Kidney (tissue), 14 donors: ENCODE data around the gene ARL14EP. TPM values are rescaled to one million over a fixed set of nuclear protein-coding genes. Genes with fewer than 3 reads are reported as not detected.

Experiments used
- DNase-seq, 5 donors: peaks; one replicate each; pipeline ENCODE4 v3.0.0-alpha.2; 2013 to 2020
- FAIRE-seq: peaks from 2 replicates; lab custom pipeline; 2012; peaks lifted over from hg19 to GRCh38; lab: Jason Lieb, UNC
- H3K27ac ChIP-seq, 2 donors: one replicate each; pipeline ENCODE4 v1.7.0; 2013; ENCODE audit warnings: low read depth in 2 of 2, low read length in 2 of 2, inconsistent platforms in 1 of 2
- H3K27me3 ChIP-seq: one replicate; pipeline ENCODE4 v1.7.1; 2013; ENCODE audit warnings: low read length, inconsistent platforms; ENCODE audit not compliant: control insufficient read depth, insufficient read depth
- H3K36me3 ChIP-seq, 3 donors: one replicate each; pipeline versions ENCODE4 v1.7.0 to v1.7.1; 2013; ENCODE audit warnings: low read length in 3 of 3, control low read depth in 1 of 3, inconsistent platforms in 1 of 3; ENCODE audit not compliant: insufficient read depth in 3 of 3, control insufficient read depth in 2 of 3
- H3K4me1 ChIP-seq, 3 donors: one replicate each; pipeline versions ENCODE4 v1.7.0 to v1.7.1; 2013; ENCODE audit warnings: low read length in 3 of 3, inconsistent platforms in 1 of 3, low read depth in 1 of 3; ENCODE audit not compliant: control insufficient read depth in 2 of 3, insufficient read depth in 2 of 3
- H3K4me3 ChIP-seq, 3 donors: one replicate each; pipeline versions ENCODE4 v1.7.0 to v1.8.1; 2013; ENCODE audit warnings: low read length in 3 of 3, control low read depth in 1 of 3, inconsistent platforms in 1 of 3
- H3K9ac ChIP-seq, 3 donors: one replicate each; pipeline versions ENCODE4 v1.7.0 to v1.7.1; 2013; ENCODE audit warnings: low read length in 3 of 3, control low read depth in 1 of 3, inconsistent platforms in 1 of 3
- H3K9me3 ChIP-seq, 3 donors: one replicate each; pipeline versions ENCODE4 v1.7.0 to v1.7.1; 2013; ENCODE audit warnings: low read length in 3 of 3, control low read depth in 1 of 3, inconsistent platforms in 1 of 3; ENCODE audit not compliant: control insufficient read depth in 2 of 3, insufficient read depth in 1 of 3
- intact Hi-C: fragments of 100-400 bp; cut with DNase I; formaldehyde crosslinking; loops from one replicate; pipeline ENCODE4 v1.11.1; 2022
- polyA plus RNA-seq: library from polyadenylated mRNA; stranded (reverse); fragments of 350-450 nt; fragmentation: Illumina TruSeq; extraction: RNeasy Lipid Tissue Mini Kit (QIAGEN cat#74804); gene quantifications from one replicate; pipeline ENCODE4 v1.2.3, GENCODE V29; 2014; ENCODE audit warnings: low read depth, low replicate concordance; ENCODE audit not compliant: insufficient read depth
- total RNA-seq: library from RNA; stranded (reverse); fragmentation: NEBNext Ultra II Directional; extraction: Animal tissue kit (Norgen Biotek cat#: 25700); gene quantifications from one replicate; pipeline ENCODE4 v1.2.1, GENCODE V29; 2021
- TF ChIP-seq, protein P1 (sequence below): IDR thresholded peaks from 3 replicates; pipeline ENCODE4 v1.5.1; 2012; ENCODE audit warnings: mild to moderate bottlenecking, moderate library complexity, borderline replicate concordance; ENCODE audit not compliant: insufficient read depth; ENCODE audit errors: extremely low read depth
- donor health status: control.
- donor health status: control.
- donor health status: control.
- donor health status: control.
- donor health status: control.
- donor health status: DM: yes; HTN: yes; CAD: no.
- donor health status: Normal renal cell carcinoma (clear cell type).

ARL14EP gene
- total and polyA plus RNA-seq, 2 donors from 2014 or later = 16.3 to 29.6 TPM

DNA sequence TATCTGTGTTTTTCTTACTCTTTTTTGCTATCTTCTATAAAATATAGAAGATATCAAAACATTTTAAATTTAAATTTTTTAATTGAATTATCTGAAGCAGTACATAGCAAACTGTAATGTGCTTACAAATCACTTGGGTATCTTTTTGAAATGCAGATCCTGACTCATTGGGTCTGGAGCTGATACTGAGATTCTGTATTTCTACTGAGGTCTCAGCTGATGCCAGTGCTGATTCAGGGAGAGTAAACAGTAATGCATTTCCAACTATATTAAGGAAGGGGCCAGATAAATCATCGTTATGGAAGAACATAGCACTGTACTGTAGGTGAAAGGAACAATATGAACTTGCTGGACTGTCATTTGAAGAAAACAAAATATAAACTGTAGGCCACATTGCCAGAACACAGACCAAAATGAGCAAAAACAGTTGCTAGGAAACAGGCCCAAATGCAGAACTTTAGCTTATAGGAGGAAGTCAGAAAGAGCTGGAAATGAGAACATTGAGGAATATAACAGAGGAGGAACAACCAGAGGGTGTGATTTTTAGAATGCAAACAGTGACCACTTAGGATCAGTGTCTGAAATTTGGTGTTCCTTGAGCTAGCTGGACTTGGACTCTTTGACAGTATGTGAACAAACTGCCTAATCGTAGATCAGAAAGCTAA lies 3.3 kb downstream of the ARL14EP start:
- Histone ChIP-seq H3K4me1 (peaks cover 2 to 8% (median 2%) of the 10 kb centered on the region in 3 donors), H3K36me3 (no peaks in the 10 kb centered on the region), H3K4me3 (no peak overlapping the region), H3K9me3 (no peaks in the 10 kb centered on the region), H3K27me3 (no peaks in the 10 kb centered on the region), H3K9ac (no peak overlapping the region), H3K27ac (no peak overlapping the region)
- no peak for FAIRE-seq
- DNase-seq = no peak
- TF ChIP-seq, protein P1, sequence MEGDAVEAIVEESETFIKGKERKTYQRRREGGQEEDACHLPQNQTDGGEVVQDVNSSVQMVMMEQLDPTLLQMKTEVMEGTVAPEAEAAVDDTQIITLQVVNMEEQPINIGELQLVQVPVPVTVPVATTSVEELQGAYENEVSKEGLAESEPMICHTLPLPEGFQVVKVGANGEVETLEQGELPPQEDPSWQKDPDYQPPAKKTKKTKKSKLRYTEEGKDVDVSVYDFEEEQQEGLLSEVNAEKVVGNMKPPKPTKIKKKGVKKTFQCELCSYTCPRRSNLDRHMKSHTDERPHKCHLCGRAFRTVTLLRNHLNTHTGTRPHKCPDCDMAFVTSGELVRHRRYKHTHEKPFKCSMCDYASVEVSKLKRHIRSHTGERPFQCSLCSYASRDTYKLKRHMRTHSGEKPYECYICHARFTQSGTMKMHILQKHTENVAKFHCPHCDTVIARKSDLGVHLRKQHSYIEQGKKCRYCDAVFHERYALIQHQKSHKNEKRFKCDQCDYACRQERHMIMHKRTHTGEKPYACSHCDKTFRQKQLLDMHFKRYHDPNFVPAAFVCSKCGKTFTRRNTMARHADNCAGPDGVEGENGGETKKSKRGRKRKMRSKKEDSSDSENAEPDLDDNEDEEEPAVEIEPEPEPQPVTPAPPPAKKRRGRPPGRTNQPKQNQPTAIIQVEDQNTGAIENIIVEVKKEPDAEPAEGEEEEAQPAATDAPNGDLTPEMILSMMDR = no peak
- intact Hi-C loops = no loop called here

GRCh38 chr11:30326906-30327305 lies 4.0 kb downstream of the ARL14EP start:
- FAIRE-seq = no peak

DNA sequence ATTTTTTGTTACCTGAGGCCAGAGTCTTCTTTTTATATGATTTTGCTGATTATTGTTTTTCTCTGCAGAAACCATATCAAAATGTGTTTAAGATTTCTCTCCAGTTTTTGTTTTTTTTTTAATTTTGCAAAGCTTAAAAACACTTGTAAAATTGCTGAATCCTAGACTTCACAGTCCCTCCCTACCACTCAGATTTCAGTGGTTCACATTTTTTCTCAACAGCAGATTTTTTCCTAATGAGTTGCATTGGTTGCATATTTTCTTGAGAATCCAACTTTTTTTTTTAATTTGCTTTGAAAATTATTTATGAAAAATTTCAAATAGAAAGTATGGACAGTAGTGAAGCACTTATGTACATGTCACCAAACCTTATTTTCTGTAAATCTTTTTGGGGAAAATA lies 5.8 kb downstream of the ARL14EP start:
- Histone ChIP-seq H3K4me3 (no peak overlapping the region), H3K9me3 (no peaks in the 10 kb centered on the region), H3K9ac (no peak overlapping the region), H3K27ac (no peak overlapping the region), H3K4me1 (peaks cover under 1 to 8% (median 2%) of the 10 kb centered on the region in 3 donors), H3K36me3 (peaks cover under 1 to 6% (median 3%) of the 10 kb centered on the region in 3 donors), H3K27me3 (no peaks in the 10 kb centered on the region)
- DNase-seq (no peak), FAIRE-seq (no peak)
- TF ChIP-seq, protein P1 = no peak
- intact Hi-C loops = no loop called here

More at GRCh38 chr11:30326906-30327305, 4.0 kb downstream of the ARL14EP start:
- Histone ChIP-seq H3K9me3 (no peaks in the 10 kb centered on the region), H3K27me3 (no peaks in the 10 kb centered on the region), H3K9ac (no peak overlapping the region), H3K4me1 (peaks cover 2 to 8% (median 2%) of the 10 kb centered on the region in 3 donors), H3K27ac (no peak overlapping the region), H3K36me3 (peaks cover 0 to 6% (median 3%) of the 10 kb centered on the region in 3 donors), H3K4me3 (no peak overlapping the region)
- TF ChIP-seq, protein P1 = no peak
- no peak for DNase-seq
- intact Hi-C loops = no loop called here
